ENCODE data around the gene SERPINB12. TPM values are rescaled to one million over a fixed set of nuclear protein-coding genes. Genes with fewer than 3 reads are reported as not detected.
A peak's percentile ranks its signal among the peaks of the same experiment; 100 is the strongest.

Gene SERPINB12
- not detected for total RNA-seq

DNA sequence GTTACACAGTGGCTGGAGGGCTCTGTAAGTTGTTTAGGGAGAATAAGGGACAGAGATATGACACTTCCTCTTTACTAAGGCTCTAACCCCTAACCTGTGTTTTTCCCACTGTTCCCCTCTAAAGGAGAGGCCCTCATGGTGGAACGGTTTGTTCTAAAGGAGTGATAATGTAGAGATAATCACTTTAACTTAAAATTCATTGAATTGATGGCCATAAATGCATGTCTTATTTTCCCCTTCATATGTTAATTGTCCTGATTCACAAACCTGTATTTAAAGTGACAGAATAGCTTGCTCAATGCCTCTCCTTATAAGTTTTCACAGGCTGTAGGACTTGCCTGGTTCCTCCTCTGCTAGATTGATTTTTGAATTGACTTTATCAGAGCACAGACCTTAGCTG is at the start of gene SERPINB12:
TSS of gene SERPINB12 (plus strand) at position 301 of the 400 bp plus-strand sequence. CDS start 13,791 bp downstream, outside the sequence.
- intact Hi-C loops (cut with DNase I, micrococcal nuclease): no loop called here
- Mint-ChIP-seq H3K27ac (no peak within 1 kb of the TSS), H3K4me3 (no peak within 1 kb of the TSS), H3K9me3 (ENCODE audit: low read depth) (no peaks in the 10 kb centered on the region), H3K4me1 (no peaks in the 10 kb centered on the region), H3K27me3 (peaks cover 19% of the 10 kb centered on the region), H3K36me3 (ENCODE audit: low read depth) (no peaks in the 10 kb centered on the region)
- DNase-seq (no peak), ATAC-seq (no peak)
- POLR2A ChIA-PET: no interaction called here
- CTCF ChIA-PET: interaction anchor here (1.0 to 1.6 kb wide), 3 partner anchors 24 to 36 kb away, joined by 3 to 4 read pairs (median 3); no protein-coding TSS in a partner anchor

DNA sequence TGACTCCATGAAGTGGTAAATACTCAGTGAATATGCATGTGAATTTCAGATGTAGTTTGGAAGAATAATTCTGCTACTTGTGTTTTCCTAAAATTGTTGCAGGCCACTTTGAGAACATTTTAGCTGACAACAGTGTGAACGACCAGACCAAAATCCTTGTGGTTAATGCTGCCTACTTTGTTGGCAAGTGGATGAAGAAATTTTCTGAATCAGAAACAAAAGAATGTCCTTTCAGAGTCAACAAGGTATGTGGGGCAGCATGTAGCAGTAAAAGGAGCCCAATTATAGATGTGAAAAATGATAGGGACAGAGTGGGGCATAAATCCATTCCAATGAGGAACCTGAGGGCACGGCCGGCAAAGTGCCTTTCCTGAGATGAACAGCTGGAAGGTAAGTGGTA is 49.3 kb upstream of the SERPINB12 start:
- Mint-ChIP-seq H3K4me1 (no peaks in the 10 kb centered on the region), H3K36me3 (ENCODE audit: low read depth) (no peaks in the 10 kb centered on the region), H3K4me3 (no peak overlapping the region), H3K27me3 (peaks cover 9% of the 10 kb centered on the region), H3K9me3 (ENCODE audit: low read depth) (no peaks in the 10 kb centered on the region), H3K27ac (no peak overlapping the region)
- ATAC-seq (no peak), DNase-seq (no peak)
- intact Hi-C loops (cut with DNase I, micrococcal nuclease): no loop called here
- ChIA-PET CTCF (interaction anchor here (0.8 to 1.8 kb wide), 7 partner anchors 13 to 86 kb away, joined by 3 to 8 read pairs (median 3); no protein-coding TSS in a partner anchor), POLR2A (no interaction called here)

DNA sequence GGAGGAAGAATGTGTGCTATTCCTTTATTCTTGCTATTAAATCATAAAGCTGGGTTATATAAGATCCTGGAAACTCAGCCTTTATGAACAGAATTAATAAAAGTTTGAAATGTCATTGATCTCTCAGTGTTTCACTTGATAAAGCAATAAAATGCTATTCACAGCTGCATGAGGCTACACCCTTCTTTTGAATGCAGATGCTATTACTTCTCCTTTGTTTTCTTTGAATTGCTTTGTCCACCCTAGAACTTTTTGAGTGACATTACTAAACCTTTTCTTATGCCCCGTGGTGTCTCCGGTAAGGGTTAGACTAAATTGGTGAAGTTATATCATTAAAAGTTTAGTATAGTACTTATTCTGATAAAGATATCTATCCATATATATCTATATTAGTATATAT is 46.5 kb upstream of the SERPINB12 start:
- DNase-seq (no peak), ATAC-seq (no peak)
- Mint-ChIP-seq H3K4me3 (no peak overlapping the region), H3K9me3 (ENCODE audit: low read depth) (no peaks in the 10 kb centered on the region), H3K27ac (no peak overlapping the region), H3K36me3 (ENCODE audit: low read depth) (no peaks in the 10 kb centered on the region), H3K4me1 (no peaks in the 10 kb centered on the region), H3K27me3 (peaks cover 9% of the 10 kb centered on the region)
- ChIA-PET POLR2A (no interaction called here), CTCF (interaction anchor here (0.7 to 1.6 kb wide), 2 partner anchors 23 to 600 kb away, joined by 4 to 5 read pairs; no protein-coding TSS in a partner anchor)
- intact Hi-C loops (cut with DNase I, micrococcal nuclease): no loop called here

DNA sequence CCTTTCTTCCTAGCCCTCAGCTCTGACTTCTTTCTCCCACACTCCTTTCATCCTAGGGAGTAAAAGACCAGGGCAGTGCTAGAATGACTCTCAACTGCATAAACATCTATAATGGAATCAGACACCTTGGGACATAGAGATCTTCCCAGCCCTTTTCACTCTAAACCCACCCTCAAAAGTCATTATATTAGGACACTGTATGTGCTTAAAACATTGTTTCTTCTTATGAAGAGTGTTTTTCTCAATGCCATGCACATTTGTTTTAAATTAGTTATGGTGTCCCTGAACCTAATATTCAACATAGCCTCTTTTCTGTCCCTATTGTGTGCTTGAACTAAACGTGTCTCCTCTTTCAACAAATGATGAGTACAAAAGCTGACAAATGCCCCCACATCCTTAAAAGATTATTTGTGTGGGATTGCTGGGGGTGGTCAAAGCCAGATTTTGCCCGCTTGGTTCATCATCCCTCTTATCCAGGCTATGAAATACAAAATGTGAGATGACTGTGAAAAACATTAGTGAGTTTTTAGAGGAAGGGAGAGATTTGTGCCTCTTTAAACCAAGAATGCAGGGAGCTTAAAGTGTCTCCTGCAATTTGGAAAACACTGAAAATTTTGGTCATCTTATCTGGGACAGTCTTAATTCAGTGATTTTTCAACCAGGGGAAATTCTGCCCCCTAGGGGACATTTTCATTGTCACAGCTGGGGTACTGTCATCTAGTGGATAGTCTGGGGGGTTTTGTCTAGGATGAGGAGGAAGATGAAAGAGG is 36.4 kb upstream of the SERPINB12 start:
- no peak overlapping the region for H3K27ac Mint-ChIP-seq
- no peak overlapping the region for H3K4me3 Mint-ChIP-seq
- CTCF ChIA-PET: interaction anchor here (0.6 to 2.8 kb wide), 11 partner anchors 9 to 490 kb away, joined by 3 to 17 read pairs (median 4); no protein-coding TSS in a partner anchor
- no peaks in the 10 kb centered on the region for H3K4me1 Mint-ChIP-seq
- no peaks in the 10 kb centered on the region for H3K9me3 Mint-ChIP-seq (ENCODE audit: low read depth)
- intact Hi-C loops (cut with DNase I, micrococcal nuclease): loop anchor here in 1 of 2 experiments (2.0 to 5.0 kb wide), 2 partner anchors 163 to 489 kb away; no protein-coding TSS in a partner anchor
- peak; percentile 54 for DNase-seq
- POLR2A ChIA-PET: no interaction called here
- no peaks in the 10 kb centered on the region for H3K36me3 Mint-ChIP-seq (ENCODE audit: low read depth)
- no peak for ATAC-seq
- peaks cover 28% of the 10 kb centered on the region for H3K27me3 Mint-ChIP-seq

DNA sequence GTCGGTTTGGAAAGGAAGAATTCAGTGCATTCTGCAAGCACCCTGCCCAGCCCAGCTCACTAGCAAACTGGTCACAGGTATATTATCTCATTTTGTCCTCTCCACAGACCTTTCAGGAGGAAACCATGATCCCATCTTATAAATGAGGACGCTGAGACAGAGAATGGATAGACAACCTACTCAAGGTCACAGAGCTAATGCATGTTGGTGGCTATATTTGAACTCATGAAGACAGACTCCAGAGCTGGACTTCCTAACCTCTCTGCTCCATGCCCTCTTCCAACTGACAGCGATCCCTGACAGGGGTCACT is 35.9 kb upstream of the SERPINB12 start:
- H3K4me1 Mint-ChIP-seq: no peaks in the 10 kb centered on the region
- no peak overlapping the region for H3K27ac Mint-ChIP-seq
- CTCF ChIA-PET: interaction anchor here (0.6 to 2.8 kb wide), 10 partner anchors 9 to 490 kb away, joined by 3 to 17 read pairs (median 4); no protein-coding TSS in a partner anchor
- no peaks in the 10 kb centered on the region for H3K36me3 Mint-ChIP-seq (ENCODE audit: low read depth)
- H3K4me3 Mint-ChIP-seq: no peak overlapping the region
- intact Hi-C loops (cut with DNase I, micrococcal nuclease): loop anchor here in 1 of 2 experiments (2.0 to 5.0 kb wide), 2 partner anchors 164 to 489 kb away; no protein-coding TSS in a partner anchor
- H3K27me3 Mint-ChIP-seq: peaks cover 28% of the 10 kb centered on the region
- POLR2A ChIA-PET: no interaction called here
- ATAC-seq: no peak
- no peak for DNase-seq
- H3K9me3 Mint-ChIP-seq (ENCODE audit: low read depth): no peaks in the 10 kb centered on the region

GRCh38 chr18:63508596-63508995 is 33.6 kb upstream of the SERPINB12 start:
- H3K4me1 Mint-ChIP-seq: no peaks in the 10 kb centered on the region
- H3K9me3 Mint-ChIP-seq (ENCODE audit: low read depth): no peaks in the 10 kb centered on the region
- no peak overlapping the region for H3K27ac Mint-ChIP-seq
- no peaks in the 10 kb centered on the region for H3K36me3 Mint-ChIP-seq (ENCODE audit: low read depth)
- peaks cover 30% of the 10 kb centered on the region for H3K27me3 Mint-ChIP-seq
- DNase-seq: no peak
- ChIA-PET POLR2A (no interaction called here), CTCF (interaction anchor here (0.8 to 4.0 kb wide), 4 partner anchors 9 to 73 kb away, joined by 3 to 38 read pairs (median 6); no protein-coding TSS in a partner anchor)
- ATAC-seq: no peak
- intact Hi-C loops (cut with DNase I, micrococcal nuclease): loop anchor here in 1 of 2 experiments (5.0 kb wide), 1 partner anchor 166 kb away; no protein-coding TSS in a partner anchor
- H3K4me3 Mint-ChIP-seq: no peak overlapping the region

- intact Hi-C loops (cut with DNase I, micrococcal nuclease): no loop called here
- no peaks in the 10 kb centered on the region for H3K9me3 Mint-ChIP-seq (ENCODE audit: low read depth)
- ATAC-seq (no peak), DNase-seq (peak; percentile 23)
- H3K4me3 Mint-ChIP-seq: no peak overlapping the region
- H3K27me3 Mint-ChIP-seq: peaks cover 19% of the 10 kb centered on the region
- H3K4me1 Mint-ChIP-seq: no peaks in the 10 kb centered on the region
- POLR2A ChIA-PET: no interaction called here
- H3K27ac Mint-ChIP-seq: no peak overlapping the region
- no peaks in the 10 kb centered on the region for H3K36me3 Mint-ChIP-seq (ENCODE audit: low read depth)
- CTCF ChIA-PET: interaction anchor here (0.6 to 2.4 kb wide), 14 partner anchors 13 to 1856 kb away, joined by 3 to 8 read pairs (median 3); partner anchors contain the start of gene SERPINB2
Measured at GRCh38 chr18:63511285-63511684, 30.9 kb upstream of the SERPINB12 start.

DNA sequence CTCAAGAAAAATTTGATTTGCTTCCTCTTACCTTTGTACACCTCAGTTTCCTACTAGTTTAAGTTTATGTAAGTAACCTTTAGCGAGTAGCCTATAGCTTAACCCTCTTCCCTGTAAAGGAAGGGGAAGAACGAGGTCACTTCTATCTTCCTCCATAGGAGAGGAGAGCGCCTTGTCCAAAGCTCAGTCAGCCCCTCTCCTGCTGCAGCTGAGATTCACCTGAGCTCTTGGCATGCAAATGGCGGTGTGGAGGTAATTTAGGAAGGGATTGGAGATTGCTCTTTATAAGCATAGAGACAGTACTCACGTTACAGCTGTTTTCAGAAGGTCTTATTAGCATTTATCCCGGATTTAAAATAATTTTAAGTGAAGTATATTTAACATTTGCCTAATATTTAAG is 27.8 kb upstream of the SERPINB12 start:
- peaks cover 8% of the 10 kb centered on the region for H3K27me3 Mint-ChIP-seq

DNA sequence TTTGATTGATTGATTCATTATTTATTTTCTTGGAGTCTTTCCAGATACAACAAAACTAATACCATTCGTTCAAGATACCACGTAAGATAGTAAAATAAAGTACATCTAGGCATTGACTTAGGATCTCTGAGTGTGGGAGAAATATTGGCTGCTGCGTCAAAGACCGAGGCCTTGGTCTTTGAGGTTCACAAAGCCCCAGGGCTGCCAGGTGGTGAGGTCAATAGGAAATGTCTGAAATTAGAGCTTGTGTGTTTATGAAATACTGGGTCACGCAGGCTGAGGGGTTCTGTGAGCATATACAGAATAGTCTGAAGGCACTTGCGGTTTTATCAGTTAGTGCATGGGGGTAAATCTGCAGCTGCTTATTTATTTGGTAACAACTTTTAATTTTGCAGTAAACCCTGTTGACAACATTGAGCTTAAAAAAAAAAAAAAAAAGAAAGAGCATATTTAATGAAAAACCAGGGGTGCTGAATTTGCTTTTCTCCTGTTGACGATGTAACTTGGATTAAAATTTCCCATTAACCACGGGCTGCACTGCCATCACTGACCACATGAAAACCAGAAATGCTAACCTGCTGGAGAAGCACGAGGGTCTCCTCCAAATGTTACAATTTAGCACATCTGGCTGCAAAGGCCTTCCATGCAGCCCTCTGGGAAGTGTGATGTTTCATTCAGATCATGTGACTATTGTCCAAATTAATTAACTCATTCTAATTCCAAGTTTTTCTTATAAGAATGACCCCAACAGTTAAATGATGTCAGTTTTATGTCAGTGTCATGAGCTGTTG is 27.1 kb upstream of the SERPINB12 start:
- DNase-seq: no peak
- ATAC-seq: no peak
- CTCF ChIA-PET: interaction anchor here (0.6 to 1.5 kb wide), 5 partner anchors 11 to 76 kb away, joined by 3 to 5 read pairs (median 3); no protein-coding TSS in a partner anchor
- Mint-ChIP-seq H3K27ac (no peak overlapping the region), H3K4me1 (peaks cover 4% of the 10 kb centered on the region), H3K27me3 (peaks cover 6% of the 10 kb centered on the region), H3K4me3 (no peak overlapping the region), H3K36me3 (ENCODE audit: low read depth) (no peaks in the 10 kb centered on the region), H3K9me3 (ENCODE audit: low read depth) (no peaks in the 10 kb centered on the region)
- POLR2A ChIA-PET: no interaction called here
- intact Hi-C loops (cut with DNase I, micrococcal nuclease): loop anchor here in 1 of 2 experiments (5.0 kb wide), 1 partner anchor 482 kb away; no protein-coding TSS in a partner anchor

More for the DNA sequence above, 27.8 kb upstream of the SERPINB12 start:
- H3K36me3 Mint-ChIP-seq (ENCODE audit: low read depth): no peaks in the 10 kb centered on the region
- H3K27ac Mint-ChIP-seq: no peak overlapping the region
- H3K4me1 Mint-ChIP-seq: peaks cover 4% of the 10 kb centered on the region
- no peak for DNase-seq
- POLR2A ChIA-PET: no interaction called here
- no peak overlapping the region for H3K4me3 Mint-ChIP-seq
- CTCF ChIA-PET: interaction anchor here (0.5 to 1.5 kb wide), 4 partner anchors 32 to 75 kb away, joined by 3 to 5 read pairs (median 3); no protein-coding TSS in a partner anchor
- H3K9me3 Mint-ChIP-seq (ENCODE audit: low read depth): no peaks in the 10 kb centered on the region
- intact Hi-C loops (cut with DNase I, micrococcal nuclease): no loop called here
- no peak for ATAC-seq

- Mint-ChIP-seq H3K27ac (no peak overlapping the region), H3K9me3 (ENCODE audit: low read depth) (no peaks in the 10 kb centered on the region), H3K27me3 (peaks cover 5% of the 10 kb centered on the region), H3K4me1 (peaks cover 4% of the 10 kb centered on the region), H3K36me3 (ENCODE audit: low read depth) (no peaks in the 10 kb centered on the region), H3K4me3 (no peak overlapping the region)
- POLR2A ChIA-PET: no interaction called here
- intact Hi-C loops (cut with DNase I, micrococcal nuclease): loop anchor here in 1 of 2 experiments (5.0 kb wide), 1 partner anchor 482 kb away; no protein-coding TSS in a partner anchor
- CTCF ChIA-PET: interaction anchor here (0.6 to 5.5 kb wide), 8 partner anchors 7 to 66 kb away, joined by 3 to 109 read pairs (median 7); no protein-coding TSS in a partner anchor
- ATAC-seq (no peak), DNase-seq (no peak)
Measured at GRCh38 chr18:63515801-63516200, 26.4 kb upstream of the SERPINB12 start.
